Caco-2 (cell line): ENCODE measurements around the gene CACNA1H. TPM values are rescaled to one million over a fixed set of nuclear protein-coding genes. Genes with fewer than 3 reads are reported as not detected.

Experiments used
- BruUV-seq: library from RNA; stranded (reverse); fragments of 400-500 nt; replicated peaks from 2 replicates; lab custom pipeline; 2021; lab: Mats Ljungman, UMichigan
- CTCF ChIA-PET: fragments of 300-600 bp; sonication (Branson Sonifier 250); formaldehyde crosslinking; loops from one replicate; lab custom pipeline; 2022; ENCODE audit warnings: antibody characterized with exemption; lab: Charles Lee
- POLR2A ChIA-PET: fragments of 300-600 bp; sonication (Branson Sonifier 250); formaldehyde crosslinking; loops from one replicate; lab custom pipeline; 2022; ENCODE audit warnings: antibody characterized with exemption; lab: Charles Lee
- DNase-seq, 2 experiments: peaks; one replicate each; pipeline versions ENCODE4 v3.0.0 to v3.0.0-alpha.2; 2020 to 2022
- H3K27me3 ChIP-seq: replicated peaks from 2 replicates; pipeline ENCODE4 v1.6.0; 2011; ENCODE audit warnings: low read length; ENCODE audit not compliant: control insufficient read depth, insufficient read depth
- H3K36me3 ChIP-seq: 2 replicates; pipeline ENCODE4 v1.5.1; 2011; ENCODE audit warnings: low read length; ENCODE audit not compliant: control insufficient read depth, insufficient read depth
- H3K4me1 ChIP-seq: fragments of 250-450 bp; sonication (Bioruptor Pico); 2 replicates; pipeline ENCODE4 v1.5.1; 2020; ENCODE audit warnings: mild to moderate bottlenecking
- H3K4me3 ChIP-seq: 2 replicates; pipeline ENCODE4 v1.5.1; 2011; ENCODE audit warnings: low read depth, mild to moderate bottlenecking, control low read depth, low read length
- H3K9me3 ChIP-seq: fragments of 250-450 bp; sonication (Bioruptor Pico); 2 replicates; pipeline ENCODE4 v1.5.1; 2020; ENCODE audit warnings: mild to moderate bottlenecking, moderate library complexity
- H3K27ac Mint-ChIP-seq: one replicate; pipeline ENCODE4 v1.8.0; 2022; ENCODE audit warnings: mixed read lengths; ENCODE audit not compliant: unreplicated experiment
- H3K27me3 Mint-ChIP-seq: one replicate; pipeline ENCODE4 v1.8.0; 2022; ENCODE audit warnings: mixed read lengths; ENCODE audit not compliant: insufficient read depth, unreplicated experiment
- H3K36me3 Mint-ChIP-seq: one replicate; pipeline ENCODE4 v1.8.0; 2022; ENCODE audit warnings: mild to moderate bottlenecking, mixed read lengths; ENCODE audit not compliant: insufficient read depth, unreplicated experiment
- H3K4me1 Mint-ChIP-seq: one replicate; pipeline ENCODE4 v1.8.0; 2022; ENCODE audit warnings: low read depth, mixed read lengths; ENCODE audit not compliant: unreplicated experiment
- H3K4me3 Mint-ChIP-seq: one replicate; pipeline ENCODE4 v1.8.0; 2022; ENCODE audit warnings: mild to moderate bottlenecking, moderate library complexity, mixed read lengths; ENCODE audit not compliant: unreplicated experiment
- H3K9me3 Mint-ChIP-seq: one replicate; pipeline ENCODE4 v1.8.0; 2022; ENCODE audit warnings: mixed read lengths; ENCODE audit not compliant: unreplicated experiment
- CTCF ChIP-seq, 2 experiments: fragments of 200-600 bp in 1 of 2; IDR thresholded peaks; 1 replicate in 1 of 2; 2 replicates in 1 of 2; pipeline versions ENCODE4 v1.5.1 to v1.8.0; 2011 to 2022; ENCODE audit warnings: antibody characterized with exemption in 1 of 2, control low read depth in 1 of 2, inconsistent platforms in 1 of 2, low read depth in 1 of 2, low read length in 1 of 2, mild to moderate bottlenecking in 1 of 2, moderate library complexity in 1 of 2; ENCODE audit not compliant: insufficient read depth in 1 of 2, severe bottlenecking in 1 of 2, unreplicated experiment in 1 of 2
- intact Hi-C: fragments of 100-400 bp; cut with micrococcal nuclease; formaldehyde crosslinking; loops from one replicate; pipeline ENCODE4 v1.10.0; 2022; ENCODE audit not compliant: unreplicated experiment
- total RNA-seq: library from RNA; stranded (reverse); gene quantifications from 2 replicates; pipeline ENCODE4 v1.2.3, GENCODE V29; 2022

CACNA1H gene
- total RNA-seq, 1 experiment from 2014 or later: 5.1 TPM

GRCh38 chr16:1172651-1173050, 19.7 kb downstream of the CACNA1H start:
- POLR2A ChIA-PET: no interaction called here
- no peaks in the 10 kb centered on the region for H3K36me3 ChIP-seq
- H3K4me1 ChIP-seq: no peaks in the 10 kb centered on the region
- BruUV-seq: no TSS peak
- Mint-ChIP-seq H3K27ac (no peak overlapping the region), H3K36me3 (no peaks in the 10 kb centered on the region), H3K4me1 (no peaks in the 10 kb centered on the region), H3K9me3 (no peaks in the 10 kb centered on the region), H3K27me3 (no peaks in the 10 kb centered on the region), H3K4me3 (no peak overlapping the region)
- no peaks in the 10 kb centered on the region for H3K27me3 ChIP-seq
- CTCF ChIA-PET: no interaction called here
- no peak for TF ChIP-seq CTCF (IDR thresholded peaks at IDR 0.05; ENCODE audit: insufficient read depth in 1 of 2, low read depth in 1 of 2, low read length in 1 of 2, severe bottlenecking in 1 of 2, unreplicated experiment in 1 of 2)
- no peaks in the 10 kb centered on the region for H3K9me3 ChIP-seq
- intact Hi-C loops: no loop called here
- no peak for DNase-seq
- no peak overlapping the region for H3K4me3 ChIP-seq

- ChIA-PET CTCF (no interaction called here), POLR2A (no interaction called here)
- H3K4me3 Mint-ChIP-seq: no peak overlapping the region
- Histone ChIP-seq H3K9me3 (no peaks in the 10 kb centered on the region), H3K36me3 (no peaks in the 10 kb centered on the region), H3K4me3 (no peak overlapping the region), H3K27me3 (no peaks in the 10 kb centered on the region), H3K4me1 (no peaks in the 10 kb centered on the region)
- no peaks in the 10 kb centered on the region for H3K27me3 Mint-ChIP-seq
- intact Hi-C loops: no loop called here
- no peak for TF ChIP-seq CTCF (IDR thresholded peaks at IDR 0.05; ENCODE audit: insufficient read depth in 1 of 2, low read depth in 1 of 2, low read length in 1 of 2, severe bottlenecking in 1 of 2, unreplicated experiment in 1 of 2)
- H3K9me3 Mint-ChIP-seq: no peaks in the 10 kb centered on the region
- DNase-seq: no peak
- no peaks in the 10 kb centered on the region for H3K4me1 Mint-ChIP-seq
- no peaks in the 10 kb centered on the region for H3K36me3 Mint-ChIP-seq
- no TSS peak for BruUV-seq
- no peak overlapping the region for H3K27ac Mint-ChIP-seq
These were observed 21.0 kb downstream of the CACNA1H start for GRCh38 chr16:1173788-1174451.

GRCh38 chr16:1174477-1175357, 21.8 kb downstream of the CACNA1H start:
- TF ChIP-seq CTCF (IDR thresholded peaks at IDR 0.05; ENCODE audit: insufficient read depth in 1 of 2, low read depth in 1 of 2, low read length in 1 of 2, severe bottlenecking in 1 of 2, unreplicated experiment in 1 of 2): no peak
- POLR2A ChIA-PET: no interaction called here
- intact Hi-C loops: no loop called here

More at GRCh38 chr16:1174477-1175357, 21.8 kb downstream of the CACNA1H start:
- H3K9me3 Mint-ChIP-seq: no peaks in the 10 kb centered on the region
- H3K4me3 ChIP-seq: no peak overlapping the region
- H3K36me3 ChIP-seq: no peaks in the 10 kb centered on the region
- H3K27me3 Mint-ChIP-seq: no peaks in the 10 kb centered on the region
- H3K4me1 Mint-ChIP-seq: no peaks in the 10 kb centered on the region
- H3K27ac Mint-ChIP-seq: no peak overlapping the region
- H3K27me3 ChIP-seq: no peaks in the 10 kb centered on the region
- CTCF ChIA-PET: no interaction called here
- no peaks in the 10 kb centered on the region for H3K36me3 Mint-ChIP-seq
- no peaks in the 10 kb centered on the region for H3K4me1 ChIP-seq
- DNase-seq: no peak
- no peaks in the 10 kb centered on the region for H3K9me3 ChIP-seq
- H3K4me3 Mint-ChIP-seq: no peak overlapping the region
- BruUV-seq: no TSS peak
